ENCODE results near the gene CDK15. TPM values are rescaled to one million over a fixed set of nuclear protein-coding genes. Genes with fewer than 3 reads are reported as not detected.

CDK15 gene
- total and polyA plus RNA-seq, 2 experiments from 2014 or later: 0.27 TPM; not detected in 1

GRCh38 chr2:201857326-201857725, 51.0 kb downstream of the CDK15 start (continued):
- TF ChIP-seq EZH2 (IDR thresholded peaks at IDR 0.05; ENCODE audit: low read depth, unreplicated experiment) (no peak), NANOG (IDR thresholded peaks at IDR 0.05; ENCODE audit: borderline replicate concordance) (no peak), EZH2phosphoT487 (IDR thresholded peaks at IDR 0.05; ENCODE audit: unreplicated experiment) (no peak), POLR2AphosphoS5 (IDR thresholded peaks at IDR 0.05; ENCODE audit: low read depth) (no peak), STAT1 (IDR thresholded peaks at IDR 0.05; ENCODE audit: unreplicated experiment) (no peak), CREB1 (CRISPR knock-in tag; IDR thresholded peaks at IDR 0.05; ENCODE audit: low read depth) (no peak), CTCF (conservative IDR thresholded peaks at IDR 0.05; ENCODE audit: low read depth in 2 of 2) (no peak)

GRCh38 chr2:201858281-201859184, 52.2 kb downstream of the CDK15 start:
- H3K9me2 ChIP-seq (ENCODE audit: insufficient read depth): no peaks in the 10 kb centered on the region
- ATAC-seq: peak; percentile 80
- H3K4me2 ChIP-seq: peak overlapping the region; percentile 81
- peak overlapping the region; percentile 71 for H3K4me3 Mint-ChIP-seq
- H2AFZ ChIP-seq: peak overlapping the region; percentile 1; the same call in 1 of the 2 replicates
- H3K79me2 ChIP-seq (replicated peaks; ENCODE audit: insufficient read depth): no peaks in the 10 kb centered on the region
- H3K4me3 ChIP-seq: peak overlapping the region; percentile 41
- peaks cover 1% of the 10 kb centered on the region for H3K27me3 Mint-ChIP-seq (ENCODE audit: insufficient read depth, low read depth, poor library complexity)
- H3K27ac ChIP-seq (ENCODE audit: low read depth): peak overlapping the region; percentile 84
- peak; percentile 79 for DNase-seq (ENCODE audit: low spot score)
- no peaks in the 10 kb centered on the region for H3K36me3 Mint-ChIP-seq (ENCODE audit: low read depth)
- H3K9me3 Mint-ChIP-seq: no peaks in the 10 kb centered on the region
- no peaks in the 10 kb centered on the region for H4K20me1 ChIP-seq (replicated peaks; ENCODE audit: insufficient read depth)
- H3K4me1 Mint-ChIP-seq: peaks cover 42% of the 10 kb centered on the region
- no peaks in the 10 kb centered on the region for H3K27me3 ChIP-seq (ENCODE audit: insufficient read depth)
- peaks cover 30% of the 10 kb centered on the region for H3K4me1 ChIP-seq (ENCODE audit: insufficient read depth)
- H3K36me3 ChIP-seq (ENCODE audit: insufficient read depth): no peaks in the 10 kb centered on the region
- H3K27ac Mint-ChIP-seq: peak overlapping the region; percentile 71
- H3F3A ChIP-seq (replicated peaks; ENCODE audit: low read depth): no peaks in the 10 kb centered on the region
- TF ChIP-seq ZNF331 (CRISPR knock-in tag; IDR thresholded peaks at IDR 0.05; ENCODE audit: low read depth) (no peak), JUNB (IDR thresholded peaks at IDR 0.05; ENCODE audit: unreplicated experiment) (no peak), ZNF114 (CRISPR knock-in tag; IDR thresholded peaks at IDR 0.05) (no peak), EZH2 (IDR thresholded peaks at IDR 0.05; ENCODE audit: low read depth, unreplicated experiment) (no peak), POLR2AphosphoS5 (IDR thresholded peaks at IDR 0.05; ENCODE audit: low read depth) (peak; percentile 54; the same call in 1 of the 2 replicates), STAT1 (IDR thresholded peaks at IDR 0.05; ENCODE audit: unreplicated experiment) (no peak), REST (IDR thresholded peaks at IDR 0.05; ENCODE audit: unreplicated experiment) (no peak), EZH2phosphoT487 (IDR thresholded peaks at IDR 0.05; ENCODE audit: unreplicated experiment) (no peak), NANOG (IDR thresholded peaks at IDR 0.05; ENCODE audit: borderline replicate concordance) (peak; percentile 32; the same call in 1 of the 2 replicates), CTCF (conservative IDR thresholded peaks at IDR 0.05; ENCODE audit: low read depth in 2 of 2) (no peak), ETS1 (IDR thresholded peaks at IDR 0.05) (0 out of 2 replicates have a peak, but pooled peaks have one; percentile 26)
